Measurements from ENCODE around the gene DTD2.

Gene DTD2

DNA sequence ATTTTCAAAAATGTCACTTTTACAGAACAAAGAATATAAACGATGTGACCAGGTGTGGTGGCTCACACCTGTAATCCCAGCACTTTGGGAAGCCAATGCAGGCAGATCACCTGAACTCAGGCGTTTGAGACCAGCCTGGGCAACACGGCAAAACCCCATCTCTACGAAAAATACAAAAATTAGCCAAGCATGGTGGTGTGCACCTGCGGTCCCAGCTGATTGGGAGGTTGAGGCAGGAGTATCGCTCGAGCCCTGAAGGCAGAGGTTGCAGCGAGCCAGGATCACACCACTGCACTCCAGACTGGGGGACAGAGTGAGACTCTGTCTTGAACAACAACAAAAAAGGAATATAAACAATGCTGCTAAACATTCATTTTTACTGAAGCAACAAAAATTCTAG is 52.2 kb downstream of the DTD2 start:
- DNase-seq (ENCODE audit: insufficient read length, low spot score) (no peak), FAIRE-seq (no peak)
- no peak for TF ChIP-seq POLR2A (IDR thresholded peaks at IDR 0.05; ENCODE audit: low read depth, low read length)

DNA sequence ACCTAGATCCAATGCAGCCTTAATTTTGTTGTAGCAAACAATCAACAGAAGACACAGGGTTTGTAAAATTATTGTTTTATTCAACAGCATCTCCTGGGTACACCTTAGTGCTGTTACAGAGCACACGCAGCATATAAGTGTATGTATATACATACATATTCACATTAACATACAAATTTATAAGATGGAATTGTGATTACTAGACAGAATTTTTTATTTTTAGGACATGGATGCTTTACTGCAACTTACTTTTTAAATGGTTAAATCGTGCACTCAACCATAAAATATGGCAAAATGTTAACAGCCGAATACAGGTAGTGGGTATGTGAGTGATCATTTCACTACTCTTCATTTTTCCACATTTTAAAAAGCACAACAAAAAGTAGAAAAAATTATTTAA is 53.6 kb downstream of the DTD2 start:
- no peak for DNase-seq (ENCODE audit: insufficient read length, low spot score)
- FAIRE-seq = no peak
- TF ChIP-seq POLR2A (IDR thresholded peaks at IDR 0.05; ENCODE audit: low read depth, low read length) = no peak

DNA sequence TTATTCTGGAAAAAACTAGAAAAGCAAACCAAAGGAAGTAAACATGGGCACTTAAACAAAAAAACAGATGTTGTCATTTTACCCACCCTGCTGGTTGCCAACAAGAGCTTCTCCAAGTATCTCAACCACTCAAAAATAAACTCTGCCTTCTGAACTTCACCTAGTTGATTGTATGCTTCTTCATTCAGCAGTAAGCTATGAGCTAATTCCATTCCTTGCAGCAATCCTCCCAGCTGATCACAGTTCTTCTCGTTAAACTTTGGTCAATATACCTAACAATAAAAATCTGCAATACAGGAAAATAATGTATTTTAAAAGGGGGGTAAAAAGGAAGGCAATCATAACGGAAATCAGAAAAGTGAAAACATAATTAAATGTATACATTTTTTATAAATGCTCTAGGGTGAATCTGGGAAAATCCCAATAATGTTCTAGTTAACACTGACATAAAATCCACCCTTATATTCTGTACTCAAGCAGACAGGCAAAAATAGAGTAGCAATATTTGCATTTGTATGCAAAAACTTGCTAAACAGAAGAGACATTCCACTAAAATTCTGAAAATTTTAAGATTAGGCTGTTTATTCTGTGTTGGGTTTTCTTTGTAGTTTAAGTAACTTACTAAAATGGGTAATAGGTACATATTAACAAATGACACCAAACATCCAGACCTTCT is 54.4 kb downstream of the DTD2 start:
- TF ChIP-seq POLR2A (IDR thresholded peaks at IDR 0.05; ENCODE audit: low read depth, low read length) = no peak
- no peak for DNase-seq (ENCODE audit: insufficient read length, low spot score)
- no peak for FAIRE-seq

DNA sequence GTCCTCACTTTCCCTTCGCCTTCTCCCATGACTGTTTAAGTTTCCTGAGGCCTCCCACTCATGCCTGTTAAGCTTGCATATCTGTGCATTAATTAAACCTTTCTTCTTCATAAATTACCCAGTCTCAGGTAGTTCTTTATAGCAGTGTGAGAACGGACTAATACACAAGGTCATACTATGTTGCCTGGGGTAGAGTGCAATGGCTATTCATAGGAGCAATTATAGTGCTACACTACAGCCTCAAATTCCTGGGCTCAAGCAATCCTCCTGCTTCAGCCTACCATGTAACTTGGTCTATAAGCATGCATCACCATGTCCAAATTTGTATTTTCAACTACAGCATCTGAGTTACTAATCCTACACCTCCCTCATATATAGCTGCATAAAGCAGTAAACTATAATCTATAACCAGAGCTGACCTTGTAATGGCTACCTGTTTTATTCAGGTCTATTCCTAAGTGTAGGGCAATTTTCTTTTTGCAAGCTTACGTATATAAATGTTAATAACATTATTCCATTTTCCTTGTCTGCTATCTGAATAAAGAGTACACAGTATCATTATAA is 55.9 kb downstream of the DTD2 start:
- DNase-seq (ENCODE audit: insufficient read length, low spot score) (no peak), FAIRE-seq (no peak)
- TF ChIP-seq POLR2A (IDR thresholded peaks at IDR 0.05; ENCODE audit: low read depth, low read length) = no peak

DNA sequence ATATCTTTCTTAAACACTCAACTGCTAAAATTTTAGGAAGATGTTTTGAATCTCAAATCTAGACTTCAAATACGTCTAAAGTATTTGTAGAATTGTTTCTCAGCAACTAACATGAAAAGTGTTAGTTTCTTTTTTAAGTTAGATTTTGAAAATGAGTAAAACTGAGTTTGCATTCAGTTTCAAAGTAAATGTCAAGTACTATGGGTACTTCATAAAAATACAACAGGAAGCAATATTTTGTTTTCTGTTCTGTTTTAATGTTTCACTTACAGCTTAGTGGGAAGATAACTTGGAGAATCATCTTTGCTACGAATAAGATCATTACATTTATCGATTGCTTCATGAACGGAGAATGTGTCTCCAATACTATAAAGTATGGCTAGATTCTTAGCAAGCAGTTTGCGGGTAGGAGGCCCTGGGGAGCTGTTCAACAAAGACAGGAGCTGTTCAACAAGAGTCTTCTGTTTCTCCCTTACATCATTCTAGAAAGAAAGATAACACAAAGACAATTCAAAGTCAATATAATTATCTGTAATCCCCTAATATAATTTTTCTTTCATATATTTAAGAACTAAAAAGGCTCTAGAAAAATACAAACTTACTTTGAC is 57.2 kb downstream of the DTD2 start:
- DNase-seq (ENCODE audit: insufficient read length, low spot score) (no peak), FAIRE-seq (no peak)
- TF ChIP-seq POLR2A (IDR thresholded peaks at IDR 0.05; ENCODE audit: low read depth, low read length) = no peak

Data from H54 (cell line).